A549 (cell line): ENCODE data around the gene NFIA. TPM values are rescaled to one million over a fixed set of nuclear protein-coding genes. Genes with fewer than 3 reads are reported as not detected.

ENCODE experiments used
- ATAC-seq, 2 experiments: fragments of 200-7000 bp in 1 of 2; fragments of >200 bp in 1 of 2; cut with Nextera tagmentation in 1 of 2; cut with Tn5 transposase in 1 of 2; 3 replicates each; pipeline versions ENCODE4 v1.8.0 to v1.9.1; 2018 to 2020; ENCODE audit warnings: mild to moderate bottlenecking in 1 of 2, moderate library complexity in 1 of 2
- CTCF ChIA-PET: fragments of 300-600 bp; sonication (Branson Sonifier 250); formaldehyde crosslinking; extraction: SDS; loops from one replicate; lab custom pipeline; 2021; ENCODE audit warnings: antibody characterized with exemption, inconsistent platforms; lab: Yijun Ruan, JAX
- POLR2A ChIA-PET: fragments of 350-600 bp; formaldehyde crosslinking; extraction: SDS; loops from one replicate; lab custom pipeline; 2021; ENCODE audit warnings: antibody characterized with exemption, inconsistent platforms; lab: Yijun Ruan, JAX
- DNase-seq, 2 experiments: peaks; one replicate each; pipeline versions ENCODE4 v3.0.0 to v3.0.0-alpha.2; 2011 to 2016; ENCODE audit warnings: low read depth in 1 of 2, low spot score in 1 of 2
- FAIRE-seq: peaks from 2 replicates; lab custom pipeline; 2011; peaks lifted over from hg19 to GRCh38; lab: Jason Lieb, UNC
- H3K27ac ChIP-seq, 2 experiments: fragments of >200 bp; sonication (Bioruptor Twin); formaldehyde crosslinking; 3 replicates each; pipeline ENCODE4 v1.5.1; 2016 to 2017
- H3K4me1 ChIP-seq: fragments of >200 bp; sonication (Bioruptor Twin); formaldehyde crosslinking; 3 replicates; pipeline ENCODE4 v1.6.1; 2016
- H3K4me2 ChIP-seq: fragments of >200 bp; sonication (Bioruptor Twin); formaldehyde crosslinking; 3 replicates; pipeline ENCODE4 v1.6.1; 2016
- H3K4me3 ChIP-seq: fragments of >200 bp; sonication (Bioruptor Twin); formaldehyde crosslinking; 3 replicates; pipeline ENCODE4 v1.5.1; 2016
- H3K9me3 ChIP-seq: fragments of >200 bp; sonication (Bioruptor Twin); formaldehyde crosslinking; 3 replicates; pipeline ENCODE4 v1.6.1; 2016
- BCL3 ChIP-seq: fragments of >200 bp; sonication (Bioruptor Twin); formaldehyde crosslinking; IDR thresholded peaks from 3 replicates; pipeline ENCODE4 v1.6.1; 2016
- CBX2 ChIP-seq: fragments of 200-600 bp; sonication (generic); IDR thresholded peaks from 2 replicates; pipeline ENCODE4 v1.6.1; 2016; ENCODE audit warnings: low read depth, mild to moderate bottlenecking, borderline replicate concordance
- CHD4 ChIP-seq: fragments of 200-600 bp; sonication (generic); IDR thresholded peaks from 2 replicates; pipeline ENCODE4 v1.6.1; 2016; ENCODE audit warnings: antibody characterized with exemption, mild to moderate bottlenecking, borderline replicate concordance
- ESRRA ChIP-seq: fragments of 150-350 bp; IDR thresholded peaks from 2 replicates; pipeline ENCODE4 v1.6.1; 2014; ENCODE audit warnings: mild to moderate bottlenecking, low read length, borderline replicate concordance
- FOXS1 ChIP-seq: fragments of 250-450 bp; sonication (Bioruptor Pico); IDR thresholded peaks from 2 replicates; pipeline ENCODE4 v1.5.0; 2020; ENCODE audit warnings: mild to moderate bottlenecking, moderate library complexity
- GATA3 ChIP-seq: IDR thresholded peaks from 2 replicates; pipeline ENCODE4 v1.6.1; 2012; ENCODE audit warnings: borderline replicate concordance
- HMGXB4 ChIP-seq: fragments of 250-450 bp; sonication (Bioruptor Pico); IDR thresholded peaks from 2 replicates; pipeline ENCODE4 v1.5.0; 2021; ENCODE audit warnings: mild to moderate bottlenecking, moderate library complexity, borderline replicate concordance
- HOXB5 ChIP-seq: fragments of 250-450 bp; sonication (Bioruptor Pico); IDR thresholded peaks from 2 replicates; pipeline ENCODE4 v1.5.0; 2020; ENCODE audit warnings: mild to moderate bottlenecking, moderate library complexity
- MAX ChIP-seq: IDR thresholded peaks from 2 replicates; pipeline ENCODE4 v1.6.1; 2012
- MAZ ChIP-seq: fragments of 150-350 bp; IDR thresholded peaks from 2 replicates; pipeline ENCODE4 v1.6.1; 2014; ENCODE audit warnings: antibody characterized with exemption, low read depth, low read length, borderline replicate concordance
- NR3C1 ChIP-seq: fragments of >200 bp; sonication (Bioruptor Twin); formaldehyde crosslinking; IDR thresholded peaks from 3 replicates; pipeline ENCODE4 v1.6.1; 2017
- PHF8 ChIP-seq: fragments of 200-600 bp; sonication (generic); IDR thresholded peaks from 2 replicates; pipeline ENCODE4 v1.6.1; 2016; ENCODE audit warnings: low read depth, mild to moderate bottlenecking, antibody characterized with exemption, moderate library complexity, borderline replicate concordance
- POLR2A ChIP-seq: IDR thresholded peaks from 2 replicates; pipeline ENCODE4 v1.6.1; 2012; ENCODE audit warnings: mild to moderate bottlenecking, low read length
- RAD21 ChIP-seq, 2 experiments: fragments of >200 bp in 1 of 2; sonication (Bioruptor Twin) in 1 of 2; formaldehyde crosslinking in 1 of 2; IDR thresholded peaks in 1 of 2; conservative IDR thresholded peaks in 1 of 2; 2 replicates in 1 of 2; 3 replicates in 1 of 2; pipeline ENCODE4 v1.6.1; 2012 to 2018; ENCODE audit warnings: inconsistent platforms in 1 of 2
- REST ChIP-seq: fragments of 200-600 bp; sonication (generic); IDR thresholded peaks from 2 replicates; pipeline ENCODE4 v1.6.1; 2016; ENCODE audit warnings: antibody characterized with exemption, mild to moderate bottlenecking, moderate library complexity
- RNF2 ChIP-seq: fragments of 200-600 bp; sonication (generic); IDR thresholded peaks from 2 replicates; pipeline ENCODE4 v1.6.1; 2016; ENCODE audit warnings: low read depth, mild to moderate bottlenecking, antibody characterized with exemption, moderate library complexity, borderline replicate concordance
- TFCP2L1 ChIP-seq: fragments of 250-450 bp; sonication (Bioruptor Pico); IDR thresholded peaks from 2 replicates; pipeline ENCODE4 v1.5.0; 2021; ENCODE audit warnings: mild to moderate bottlenecking
- ZFP36 ChIP-seq: fragments of 450-650 bp; IDR thresholded peaks from 2 replicates; pipeline ENCODE4 v1.6.1; 2014; ENCODE audit warnings: borderline replicate concordance; ENCODE audit not compliant: partially characterized antibody
- ZNF302 ChIP-seq: fragments of 250-450 bp; sonication (Bioruptor Pico); IDR thresholded peaks from 2 replicates; pipeline ENCODE4 v1.9.0; 2021; ENCODE audit warnings: inconsistent platforms, mild to moderate bottlenecking, moderate library complexity
- ZSCAN20 ChIP-seq: fragments of 250-450 bp; sonication (Bioruptor Pico); IDR thresholded peaks from 2 replicates; pipeline ENCODE4 v1.8.0; 2022; ENCODE audit warnings: mild to moderate bottlenecking, moderate library complexity
- WGBS: methylation state at CpG from one replicate; pipeline ENCODE4 v1.1.6; 2017; ENCODE audit errors: missing lambda C conversion rate; 5-methylcytosine and 5-hydroxymethylcytosine counted together
- polyA plus RNA-seq, 4 experiments: library from polyadenylated mRNA; depleted of rRNA in 3 of 4; stranded (reverse); fragments of >200 nt; fragmentation: RNase III in 1 of 4; extraction: RNeasy Plus Mini Kit Qiagen cat#74134 plus additional on column Dnase treatment in 1 of 4; gene quantifications; 2 replicates in 3 of 4; 3 replicates in 1 of 4; pipeline ENCODE4 v1.2.3, GENCODE V29; 2011 to 2017
- TF ChIP-seq, protein P1 (sequence below): fragments of 250-450 bp; sonication (Bioruptor Pico); IDR thresholded peaks from 2 replicates; pipeline ENCODE4 v1.5.0; 2020; ENCODE audit warnings: low read depth, mild to moderate bottlenecking, moderate library complexity
- TF ChIP-seq, protein P2 (sequence below): IDR thresholded peaks from 2 replicates; pipeline ENCODE4 v1.6.1; 2012; ENCODE audit warnings: low read depth, borderline replicate concordance

NFIA gene
- polyA plus RNA-seq, 2 of the 4 experiments (the other 2 are of a cell fraction) = 6.5 to 25.8 TPM

GRCh38 chr1:61080413-61081143, 1.8 kb upstream of the NFIA start:
- DNase-seq (no peak), ATAC-seq (no peak), FAIRE-seq (no peak)
- ChIA-PET CTCF (interaction anchor here (0.7 to 1.6 kb wide), 7 partner anchors 10 to 278 kb away, joined by 3 to 5 read pairs (median 3); no protein-coding TSS in a partner anchor), POLR2A (no interaction called here)
- Histone ChIP-seq H3K9me3 (no peaks in the 10 kb centered on the region), H3K4me1 (peaks cover 42% of the 10 kb centered on the region), H3K4me3 (peak overlapping the region; percentile 91), H3K27ac (peak overlapping the region; percentile 91 to 100), H3K4me2 (peak overlapping the region; percentile 89)
- no peak for TF ChIP-seq ZNF302 (CRISPR knock-in tag)
- TF ChIP-seq MAX = 0 out of 2 replicates have a peak, but pooled peaks have one; percentile 2
- 14% methylated on average over 7 of the region's 7 CpGs for WGBS

GRCh38 chr1:61081144-61081685, 1.1 kb upstream of the NFIA start:
- H3K4me2 ChIP-seq = peak overlapping the region; percentile 89
- DNase-seq (no peak), ATAC-seq (no peak), FAIRE-seq (no peak)
- TF ChIP-seq, protein P1, sequence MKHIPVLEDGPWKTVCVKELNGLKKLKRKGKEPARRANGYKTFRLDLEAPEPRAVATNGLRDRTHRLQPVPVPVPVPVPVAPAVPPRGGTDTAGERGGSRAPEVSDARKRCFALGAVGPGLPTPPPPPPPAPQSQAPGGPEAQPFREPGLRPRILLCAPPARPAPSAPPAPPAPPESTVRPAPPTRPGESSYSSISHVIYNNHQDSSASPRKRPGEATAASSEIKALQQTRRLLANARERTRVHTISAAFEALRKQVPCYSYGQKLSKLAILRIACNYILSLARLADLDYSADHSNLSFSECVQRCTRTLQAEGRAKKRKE = no peak
- TF ChIP-seq RAD21 (conservative IDR thresholded peaks at IDR 0.05 in 1 of 2, IDR thresholded peaks at IDR 0.05 in 1 of 2) (no peak), POLR2A (no peak), REST (no peak), HMGXB4 (CRISPR knock-in tag) (no peak), FOXS1 (no peak), TFCP2L1 (CRISPR knock-in tag) (no peak), PHF8 (no peak), ZSCAN20 (CRISPR knock-in tag) (no peak), ESRRA (no peak), NR3C1 (no peak), CBX2 (no peak), ZFP36 (no peak), MAZ (no peak), GATA3 (no peak), RNF2 (no peak), BCL3 (no peak), CHD4 (no peak), HOXB5 (CRISPR knock-in tag) (no peak)
- TF ChIP-seq, protein P2, sequence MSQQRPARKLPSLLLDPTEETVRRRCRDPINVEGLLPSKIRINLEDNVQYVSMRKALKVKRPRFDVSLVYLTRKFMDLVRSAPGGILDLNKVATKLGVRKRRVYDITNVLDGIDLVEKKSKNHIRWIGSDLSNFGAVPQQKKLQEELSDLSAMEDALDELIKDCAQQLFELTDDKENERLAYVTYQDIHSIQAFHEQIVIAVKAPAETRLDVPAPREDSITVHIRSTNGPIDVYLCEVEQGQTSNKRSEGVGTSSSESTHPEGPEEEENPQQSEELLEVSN = no peak
- CTCF ChIA-PET = interaction anchor here (0.6 to 0.9 kb wide), 3 partner anchors 31 to 503 kb away, joined by 3 to 4 read pairs (median 3); no protein-coding TSS in a partner anchor
- peaks cover 46% of the 10 kb centered on the region for H3K4me1 ChIP-seq
- WGBS = under 1% methylated on average over 8 of the region's 8 CpGs
- peak overlapping the region; percentile 91 to 100 for H3K27ac ChIP-seq
- POLR2A ChIA-PET = interaction anchor here (1.4 kb wide), 1 partner anchor 24 kb away, joined by 3 read pairs; no protein-coding TSS in a partner anchor
- peak overlapping the region; percentile 91 for H3K4me3 ChIP-seq
- H3K9me3 ChIP-seq = no peaks in the 10 kb centered on the region
